ENCODE measurements around the gene MMP20. TPM values are rescaled to one million over a fixed set of nuclear protein-coding genes. Genes with fewer than 3 reads are reported as not detected.

Gene MMP20
- total RNA-seq, 4 donors from 2014 or later: not detected

- Histone ChIP-seq H3K4me3 (no peak overlapping the region), H3K27ac (no peak overlapping the region), H3K4me1 (no peaks in the 10 kb centered on the region), H3K27me3 (no peaks in the 10 kb centered on the region), H3K9me3 (no peaks in the 10 kb centered on the region), H3K36me3 (no peaks in the 10 kb centered on the region)
- in situ Hi-C loops (cut with MboI; ENCODE audit: low pct_ligation_motif_present in 1 of 4, low pct_unique_long_range_greater_than_20kb in 1 of 4, low sequenced_read_pairs in 3 of 4) (no loop called here), intact Hi-C loops (cut with DNase I; ENCODE audit: low total_unique reads) (no loop called here)
- 23 to 53% methylated on average over 4 to 8 of the region's 8 CpGs for WGBS, 2 donors (ENCODE audit: low coverage in 1 of 2)
- no peak for DNase-seq
- TF ChIP-seq POLR2AphosphoS5 (IDR thresholded peaks at IDR 0.05) (no peak), EP300 (IDR thresholded peaks at IDR 0.05; ENCODE audit: low read depth) (no peak), POLR2A (IDR thresholded peaks at IDR 0.05) (no peak), CTCF (IDR thresholded peaks at IDR 0.05) (no peak)
Measured at GRCh38 chr11:102640946-102641345, 15.8 kb upstream of the MMP20 start.

- TF ChIP-seq EP300 (IDR thresholded peaks at IDR 0.05; ENCODE audit: low read depth) (no peak), POLR2A (IDR thresholded peaks at IDR 0.05) (no peak), POLR2AphosphoS5 (IDR thresholded peaks at IDR 0.05) (no peak), CTCF (IDR thresholded peaks at IDR 0.05) (no peak)
- Histone ChIP-seq H3K27ac (no peak overlapping the region), H3K4me1 (no peaks in the 10 kb centered on the region), H3K27me3 (no peaks in the 10 kb centered on the region), H3K4me3 (no peak overlapping the region), H3K9me3 (no peaks in the 10 kb centered on the region), H3K36me3 (no peaks in the 10 kb centered on the region)
- in situ Hi-C loops (cut with MboI; ENCODE audit: low pct_ligation_motif_present in 1 of 4, low pct_unique_long_range_greater_than_20kb in 1 of 4, low sequenced_read_pairs in 3 of 4) (no loop called here), intact Hi-C loops (cut with DNase I; ENCODE audit: low total_unique reads) (no loop called here)
- no peak for DNase-seq
Measured at GRCh38 chr11:102639656-102640055, 14.5 kb upstream of the MMP20 start.

- H3K36me3 ChIP-seq: no peaks in the 10 kb centered on the region
- in situ Hi-C loops (cut with MboI; ENCODE audit: low pct_ligation_motif_present in 1 of 4, low pct_unique_long_range_greater_than_20kb in 1 of 4, low sequenced_read_pairs in 3 of 4): no loop called here
- no peaks in the 10 kb centered on the region for H3K9me3 ChIP-seq
- no peak for TF ChIP-seq POLR2AphosphoS5 (IDR thresholded peaks at IDR 0.05)
- no peak for TF ChIP-seq POLR2A (IDR thresholded peaks at IDR 0.05)
- no peak overlapping the region for H3K4me3 ChIP-seq
- H3K4me1 ChIP-seq: no peaks in the 10 kb centered on the region
- H3K27ac ChIP-seq: no peak overlapping the region
- DNase-seq: no peak
- 80% methylated on average over 5 of the region's 5 CpGs for WGBS, 2 donors (ENCODE audit: low coverage in 1 of 2)
- intact Hi-C loops (cut with DNase I; ENCODE audit: low total_unique reads): no loop called here
- H3K27me3 ChIP-seq: no peaks in the 10 kb centered on the region
Measured at GRCh38 chr11:102637731-102638130, 12.6 kb upstream of the MMP20 start.

GRCh38 chr11:102633385-102634026, 8.4 kb upstream of the MMP20 start:
- no peak for DNase-seq
- Histone ChIP-seq H3K27me3 (no peaks in the 10 kb centered on the region), H3K4me3 (no peak overlapping the region), H3K9me3 (no peaks in the 10 kb centered on the region), H3K36me3 (no peaks in the 10 kb centered on the region), H3K4me1 (no peaks in the 10 kb centered on the region), H3K27ac (no peak overlapping the region)
- in situ Hi-C loops (cut with MboI; ENCODE audit: low pct_ligation_motif_present in 1 of 4, low pct_unique_long_range_greater_than_20kb in 1 of 4, low sequenced_read_pairs in 3 of 4): no loop called here
- 79 to 87% methylated on average over 6 of the region's 6 CpGs for WGBS, 2 donors (ENCODE audit: low coverage in 1 of 2)
- intact Hi-C loops (cut with DNase I; ENCODE audit: low total_unique reads): no loop called here
- TF ChIP-seq CTCF (IDR thresholded peaks at IDR 0.05): no peak
- no peak for TF ChIP-seq POLR2AphosphoS5 (IDR thresholded peaks at IDR 0.05)
- TF ChIP-seq POLR2A (IDR thresholded peaks at IDR 0.05): no peak
- TF ChIP-seq EP300 (IDR thresholded peaks at IDR 0.05; ENCODE audit: low read depth): no peak

GRCh38 chr11:102632026-102632425, 6.9 kb upstream of the MMP20 start:
- no peaks in the 10 kb centered on the region for H3K4me1 ChIP-seq
- intact Hi-C loops (cut with DNase I; ENCODE audit: low total_unique reads): no loop called here
- H3K9me3 ChIP-seq: no peaks in the 10 kb centered on the region
- H3K27me3 ChIP-seq: no peaks in the 10 kb centered on the region
- TF ChIP-seq EP300 (IDR thresholded peaks at IDR 0.05; ENCODE audit: low read depth): no peak
- TF ChIP-seq POLR2AphosphoS5 (IDR thresholded peaks at IDR 0.05): no peak
- TF ChIP-seq POLR2A (IDR thresholded peaks at IDR 0.05): no peak
- 95 to 100% methylated on average over 1 of the region's 1 CpG for WGBS, 2 donors (ENCODE audit: low coverage in 1 of 2)
- no peak overlapping the region for H3K27ac ChIP-seq
- no peak for DNase-seq
- no peaks in the 10 kb centered on the region for H3K36me3 ChIP-seq
- no peak overlapping the region for H3K4me3 ChIP-seq
- in situ Hi-C loops (cut with MboI; ENCODE audit: low pct_ligation_motif_present in 1 of 4, low pct_unique_long_range_greater_than_20kb in 1 of 4, low sequenced_read_pairs in 3 of 4): no loop called here
